DOHH2 (cell line): Measurements from ENCODE around the gene RAB5IF.
"Not testable (repeated sequence)": the region's sequence is repeated elsewhere in the genome, so short reads cannot be mapped to it uniquely, and the experiment has no call there.

Experiments
- EZH2phosphoT487 ChIP-seq: fragments of 200-600 bp; sonication (generic); IDR thresholded peaks from 2 replicates; pipeline ENCODE4 v1.6.1; 2017; ENCODE audit warnings: borderline replicate concordance, mild to moderate bottlenecking, antibody characterized with exemption, low read length, moderate library complexity, mixed read lengths
- TF ChIP-seq, protein P1 (sequence below): fragments of 200-600 bp; sonication (generic); IDR thresholded peaks from one replicate; pipeline ENCODE4 v1.5.1; 2014; ENCODE audit warnings: antibody characterized with exemption, mild to moderate bottlenecking, low read depth, low read length; ENCODE audit not compliant: poor library complexity, severe bottlenecking

DNA sequence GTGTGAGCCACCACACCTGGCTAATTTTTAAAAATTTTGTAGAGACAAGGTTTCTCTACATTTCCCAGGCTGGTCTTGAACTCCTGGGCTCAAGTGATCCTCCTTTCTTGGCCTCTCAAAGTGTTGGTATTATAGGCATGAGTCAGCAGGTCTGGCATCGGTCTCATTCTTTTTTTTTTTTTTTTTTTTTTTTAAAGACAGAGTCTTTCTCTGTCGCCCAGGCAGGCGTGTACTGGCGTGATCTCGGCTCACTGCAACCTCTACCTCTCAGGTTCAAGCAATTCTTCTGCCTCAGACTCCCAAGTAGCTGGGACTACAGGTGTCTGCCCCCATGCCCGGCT is 2.8 kb downstream of the RAB5IF start:
- TF ChIP-seq, protein P1, sequence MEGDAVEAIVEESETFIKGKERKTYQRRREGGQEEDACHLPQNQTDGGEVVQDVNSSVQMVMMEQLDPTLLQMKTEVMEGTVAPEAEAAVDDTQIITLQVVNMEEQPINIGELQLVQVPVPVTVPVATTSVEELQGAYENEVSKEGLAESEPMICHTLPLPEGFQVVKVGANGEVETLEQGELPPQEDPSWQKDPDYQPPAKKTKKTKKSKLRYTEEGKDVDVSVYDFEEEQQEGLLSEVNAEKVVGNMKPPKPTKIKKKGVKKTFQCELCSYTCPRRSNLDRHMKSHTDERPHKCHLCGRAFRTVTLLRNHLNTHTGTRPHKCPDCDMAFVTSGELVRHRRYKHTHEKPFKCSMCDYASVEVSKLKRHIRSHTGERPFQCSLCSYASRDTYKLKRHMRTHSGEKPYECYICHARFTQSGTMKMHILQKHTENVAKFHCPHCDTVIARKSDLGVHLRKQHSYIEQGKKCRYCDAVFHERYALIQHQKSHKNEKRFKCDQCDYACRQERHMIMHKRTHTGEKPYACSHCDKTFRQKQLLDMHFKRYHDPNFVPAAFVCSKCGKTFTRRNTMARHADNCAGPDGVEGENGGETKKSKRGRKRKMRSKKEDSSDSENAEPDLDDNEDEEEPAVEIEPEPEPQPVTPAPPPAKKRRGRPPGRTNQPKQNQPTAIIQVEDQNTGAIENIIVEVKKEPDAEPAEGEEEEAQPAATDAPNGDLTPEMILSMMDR, result not testable (repeated sequence)
- TF ChIP-seq EZH2phosphoT487, result not testable (repeated sequence)
